ENCODE data around the gene PDZD8. TPM values are rescaled to one million over a fixed set of nuclear protein-coding genes. Genes with fewer than 3 reads are reported as not detected.
"Not testable (repeated sequence)": the region's sequence is repeated elsewhere in the genome, so short reads cannot be mapped to it uniquely, and the experiment has no call there.

PDZD8 gene
- total and polyA plus RNA-seq, 8 donors: 4.6 to 55.9 (median 39.9) TPM

DNA sequence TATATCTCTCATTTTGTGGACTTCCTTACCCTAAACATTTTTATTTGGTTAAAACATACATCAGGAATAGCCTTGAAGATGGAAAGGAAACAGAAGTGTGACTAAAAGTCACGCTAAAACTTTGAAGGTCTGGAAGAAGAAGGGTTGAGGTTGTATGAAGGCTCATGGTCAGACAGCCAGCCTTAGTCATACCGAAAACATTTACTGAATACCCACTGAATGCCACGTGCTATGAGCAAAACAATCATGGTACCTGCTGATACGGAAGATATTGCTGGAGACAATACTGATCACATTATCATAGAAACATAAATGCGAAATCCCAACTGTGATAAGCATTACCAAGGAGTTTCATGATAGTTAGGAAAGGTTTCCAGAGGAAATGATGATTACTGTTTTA is 64.0 kb downstream of the PDZD8 start:
- H3K4me1 ChIP-seq: peaks cover 13 to 40% (median 28%) of the 10 kb centered on the region in 3 donors
- intact Hi-C loops (cut with DNase I): no loop called here
- no peaks in the 10 kb centered on the region for H3K36me3 ChIP-seq
- ATAC-seq: no peak
- no peaks in the 10 kb centered on the region for H3K27me3 ChIP-seq
- WGBS, 2 donors: 96 to 98% methylated on average over 5 of the region's 5 CpGs
- H3K4me3 ChIP-seq: no peak overlapping the region
- no peak overlapping the region for H3K27ac ChIP-seq
- H3K9me3 ChIP-seq: no peaks in the 10 kb centered on the region
- TF ChIP-seq, protein P1, sequence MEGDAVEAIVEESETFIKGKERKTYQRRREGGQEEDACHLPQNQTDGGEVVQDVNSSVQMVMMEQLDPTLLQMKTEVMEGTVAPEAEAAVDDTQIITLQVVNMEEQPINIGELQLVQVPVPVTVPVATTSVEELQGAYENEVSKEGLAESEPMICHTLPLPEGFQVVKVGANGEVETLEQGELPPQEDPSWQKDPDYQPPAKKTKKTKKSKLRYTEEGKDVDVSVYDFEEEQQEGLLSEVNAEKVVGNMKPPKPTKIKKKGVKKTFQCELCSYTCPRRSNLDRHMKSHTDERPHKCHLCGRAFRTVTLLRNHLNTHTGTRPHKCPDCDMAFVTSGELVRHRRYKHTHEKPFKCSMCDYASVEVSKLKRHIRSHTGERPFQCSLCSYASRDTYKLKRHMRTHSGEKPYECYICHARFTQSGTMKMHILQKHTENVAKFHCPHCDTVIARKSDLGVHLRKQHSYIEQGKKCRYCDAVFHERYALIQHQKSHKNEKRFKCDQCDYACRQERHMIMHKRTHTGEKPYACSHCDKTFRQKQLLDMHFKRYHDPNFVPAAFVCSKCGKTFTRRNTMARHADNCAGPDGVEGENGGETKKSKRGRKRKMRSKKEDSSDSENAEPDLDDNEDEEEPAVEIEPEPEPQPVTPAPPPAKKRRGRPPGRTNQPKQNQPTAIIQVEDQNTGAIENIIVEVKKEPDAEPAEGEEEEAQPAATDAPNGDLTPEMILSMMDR (IDR thresholded peaks at IDR 0.05): no peak
- no peak for DNase-seq
- no peak for FAIRE-seq

DNA sequence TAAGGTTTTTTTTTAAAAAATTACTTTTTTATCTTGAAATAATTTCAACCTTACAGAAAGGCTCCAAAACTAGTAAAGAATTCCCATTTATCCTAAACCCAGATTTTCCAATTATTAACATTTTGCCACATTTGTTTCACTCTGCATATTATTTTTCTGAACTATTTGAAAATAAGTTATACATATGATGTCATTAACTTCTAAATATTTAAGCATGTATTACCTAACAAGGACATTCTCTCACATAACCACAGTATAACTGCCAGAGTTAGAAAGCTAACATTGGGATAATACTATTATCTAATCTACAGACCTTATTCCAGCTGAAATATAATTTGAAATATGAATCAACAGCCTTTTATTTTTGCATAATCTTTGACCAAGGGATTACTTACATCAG is 68.6 kb downstream of the PDZD8 start:
- ATAC-seq (no peak), DNase-seq (no peak), FAIRE-seq (no peak)
- H3K36me3 ChIP-seq: no peaks in the 10 kb centered on the region
- no peaks in the 10 kb centered on the region for H3K27me3 ChIP-seq
- TF ChIP-seq, protein P1 (IDR thresholded peaks at IDR 0.05): no peak
- no peak overlapping the region for H3K4me3 ChIP-seq
- no peaks in the 10 kb centered on the region for H3K9me3 ChIP-seq
- peaks cover 0 to 17% (median 11%) of the 10 kb centered on the region in 3 donors for H3K4me1 ChIP-seq
- intact Hi-C loops (cut with DNase I): no loop called here
- no peak overlapping the region for H3K27ac ChIP-seq

DNA sequence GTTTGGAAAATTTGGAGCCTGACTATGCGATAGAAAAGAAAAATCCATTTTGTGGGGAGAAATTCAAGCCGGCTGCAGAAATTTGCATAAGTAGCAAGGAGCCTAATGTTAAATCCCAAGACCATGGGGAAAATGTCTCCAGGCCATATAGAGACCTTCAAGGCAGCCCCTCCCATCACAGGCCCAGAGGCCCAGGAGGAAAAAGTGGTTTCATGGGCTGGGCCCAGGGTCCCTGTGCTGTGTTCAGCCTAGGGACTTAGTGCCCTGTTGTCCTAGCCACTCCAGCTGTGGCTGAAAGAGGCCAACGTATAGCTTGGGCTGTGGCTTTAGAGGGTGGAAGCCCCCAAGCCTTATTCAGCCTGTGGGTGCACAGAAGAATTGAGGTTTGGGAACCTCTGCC is 71.8 kb downstream of the PDZD8 start:
- H3K27me3 ChIP-seq; H3K36me3 ChIP-seq; H3K4me3 ChIP-seq; FAIRE-seq; DNase-seq; intact Hi-C loops (cut with DNase I); H3K27ac ChIP-seq; H3K9me3 ChIP-seq; ATAC-seq: not testable (repeated sequence)
- peaks cover 0 to 11% (median 8%) of the 10 kb centered on the region in 3 donors for H3K4me1 ChIP-seq
- 93 to 99% methylated on average over 3 of the region's 3 CpGs for WGBS, 2 donors

- no peak overlapping the region for H3K27ac ChIP-seq
- ATAC-seq (no peak), FAIRE-seq (no peak), DNase-seq (no peak)
- no peak overlapping the region for H3K4me3 ChIP-seq
- no peaks in the 10 kb centered on the region for H3K36me3 ChIP-seq
- no peaks in the 10 kb centered on the region for H3K4me1 ChIP-seq
- no peaks in the 10 kb centered on the region for H3K27me3 ChIP-seq
- no peaks in the 10 kb centered on the region for H3K9me3 ChIP-seq
- intact Hi-C loops (cut with DNase I): no loop called here
- TF ChIP-seq, protein P1 (IDR thresholded peaks at IDR 0.05): no peak
- WGBS, 2 donors: 98 to 100% methylated on average over 1 of the region's 1 CpG
Observed at GRCh38 chr10:117300671-117301070, 74.6 kb downstream of the PDZD8 start.

DNA sequence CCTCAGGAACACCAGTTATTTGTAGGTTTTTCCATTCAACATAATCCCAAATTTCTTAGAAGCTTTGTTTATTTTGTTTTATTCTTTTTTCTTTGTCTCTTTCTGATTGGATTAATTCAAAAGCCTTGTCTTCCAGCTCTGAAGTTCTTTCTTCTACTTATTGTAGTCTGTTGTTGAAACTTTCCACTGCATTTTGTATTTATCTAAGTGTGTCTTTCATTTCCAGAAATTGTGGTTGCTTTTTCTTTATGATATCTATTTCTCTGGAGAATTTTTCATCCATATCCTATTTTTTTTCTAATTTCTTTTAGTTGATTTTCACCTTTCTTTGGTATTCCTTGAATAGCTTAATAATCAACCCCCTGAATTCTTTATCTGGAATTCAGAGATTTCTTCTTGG is 75.8 kb downstream of the PDZD8 start:
- FAIRE-seq (no peak), DNase-seq (no peak), ATAC-seq (no peak)
- intact Hi-C loops (cut with DNase I): no loop called here
- no peaks in the 10 kb centered on the region for H3K27me3 ChIP-seq
- H3K4me3 ChIP-seq: no peak overlapping the region
- no peaks in the 10 kb centered on the region for H3K36me3 ChIP-seq
- no peaks in the 10 kb centered on the region for H3K4me1 ChIP-seq
- H3K9me3 ChIP-seq: no peaks in the 10 kb centered on the region
- TF ChIP-seq, protein P1 (IDR thresholded peaks at IDR 0.05): no peak
- H3K27ac ChIP-seq: no peak overlapping the region

- H3K27me3 ChIP-seq: no peaks in the 10 kb centered on the region
- H3K9me3 ChIP-seq: no peaks in the 10 kb centered on the region
- FAIRE-seq: no peak
- H3K4me1 ChIP-seq: no peaks in the 10 kb centered on the region
- TF ChIP-seq, protein P1 (IDR thresholded peaks at IDR 0.05): no peak
- no peak for DNase-seq
- H3K36me3 ChIP-seq: no peaks in the 10 kb centered on the region
- no peak overlapping the region for H3K27ac ChIP-seq
- intact Hi-C loops (cut with DNase I): no loop called here
- no peak for ATAC-seq
- WGBS, 2 donors: 67 to 73% methylated on average over 1 of the region's 1 CpG
- no peak overlapping the region for H3K4me3 ChIP-seq
Observed at GRCh38 chr10:117298219-117298618, 77.0 kb downstream of the PDZD8 start.

All from pancreas (tissue), 10 donors.